Activated naive CD4-positive, alpha-beta T cell treated with anti-CD3 and anti-CD28 coated beads for 36 hours (primary cell): ENCODE results near the gene BTN3A1. TPM values are rescaled to one million over a fixed set of nuclear protein-coding genes. Genes with fewer than 3 reads are reported as not detected.

ENCODE experiments used
- CTCF ChIA-PET: fragments of 350-600 bp; sonication (Branson Sonifier 250); formaldehyde crosslinking; loops from one replicate; lab custom pipeline; 2021; ENCODE audit warnings: antibody characterized with exemption; lab: Charles Lee
- DNase-seq: peaks from one replicate; pipeline ENCODE4 v3.0.0-alpha.2; 2020
- H3K27ac Mint-ChIP-seq: one replicate; pipeline ENCODE4 v1.8.0; 2021; ENCODE audit warnings: mild to moderate bottlenecking, mixed read lengths
- H3K27me3 Mint-ChIP-seq: one replicate; pipeline ENCODE4 v1.8.0; 2021; ENCODE audit warnings: low read depth, mixed read lengths
- H3K36me3 Mint-ChIP-seq: one replicate; pipeline ENCODE4 v1.8.0; 2021; ENCODE audit warnings: low read depth, mixed read lengths
- H3K4me1 Mint-ChIP-seq: one replicate; pipeline ENCODE4 v1.8.0; 2021; ENCODE audit warnings: low read depth, mixed read lengths
- H3K4me3 Mint-ChIP-seq: one replicate; pipeline ENCODE4 v1.8.0; 2021; ENCODE audit warnings: mild to moderate bottlenecking, moderate library complexity, mixed read lengths
- H3K9me3 Mint-ChIP-seq: one replicate; pipeline ENCODE4 v1.8.0; 2021; ENCODE audit warnings: mixed read lengths
- intact Hi-C: fragments of 100-400 bp; cut with micrococcal nuclease; formaldehyde crosslinking; loops from one replicate; pipeline ENCODE4 v1.15.1; 2023
- total RNA-seq, 2 experiments: library from RNA; stranded (reverse); gene quantifications; one replicate each; pipeline ENCODE4 v1.2.3, GENCODE V29; 2021

The BTN3A1 gene
- total RNA-seq, 2 experiments from 2014 or later: 37.6 to 40.0 TPM

GRCh38 chr6:26436018-26436417 lies 33.9 kb downstream of the BTN3A1 start:
- CTCF ChIA-PET: interaction anchor here (0.7 kb wide), 1 partner anchor 10 kb away, joined by 3 read pairs; no protein-coding TSS in a partner anchor
- intact Hi-C loops: no loop called here

GRCh38 chr6:26437550-26437949 lies 35.5 kb downstream of the BTN3A1 start:
- peaks cover 6% of the 10 kb centered on the region for H3K36me3 Mint-ChIP-seq
- no peaks in the 10 kb centered on the region for H3K27me3 Mint-ChIP-seq
- peaks cover 11% of the 10 kb centered on the region for H3K9me3 Mint-ChIP-seq
- H3K4me1 Mint-ChIP-seq: peaks cover 17% of the 10 kb centered on the region
- no peak overlapping the region for H3K27ac Mint-ChIP-seq
- DNase-seq: no peak
- intact Hi-C loops: no loop called here
- no peak overlapping the region for H3K4me3 Mint-ChIP-seq
- CTCF ChIA-PET: no interaction called here

More at GRCh38 chr6:26436018-26436417, 33.9 kb downstream of the BTN3A1 start:
- Mint-ChIP-seq H3K4me1 (peaks cover 9% of the 10 kb centered on the region), H3K27me3 (no peaks in the 10 kb centered on the region), H3K4me3 (no peak overlapping the region), H3K36me3 (peaks cover 3% of the 10 kb centered on the region), H3K9me3 (peaks cover 11% of the 10 kb centered on the region), H3K27ac (no peak overlapping the region)
- DNase-seq: no peak

GRCh38 chr6:26438000-26438399 lies 35.9 kb downstream of the BTN3A1 start:
- H3K27me3 Mint-ChIP-seq: no peaks in the 10 kb centered on the region
- H3K4me3 Mint-ChIP-seq: no peak overlapping the region
- H3K4me1 Mint-ChIP-seq: peaks cover 21% of the 10 kb centered on the region
- peaks cover 11% of the 10 kb centered on the region for H3K9me3 Mint-ChIP-seq
- intact Hi-C loops: no loop called here
- H3K27ac Mint-ChIP-seq: no peak overlapping the region
- CTCF ChIA-PET: interaction anchor here (0.6 kb wide), 1 partner anchor 20 kb away, joined by 8 read pairs; no protein-coding TSS in a partner anchor
- H3K36me3 Mint-ChIP-seq: peaks cover 9% of the 10 kb centered on the region
- DNase-seq: no peak

GRCh38 chr6:26439151-26440125 lies 37.4 kb downstream of the BTN3A1 start:
- peaks cover 3% of the 10 kb centered on the region for H3K9me3 Mint-ChIP-seq
- H3K27ac Mint-ChIP-seq: peak overlapping the region; percentile 95
- H3K27me3 Mint-ChIP-seq: no peaks in the 10 kb centered on the region
- peaks cover 18% of the 10 kb centered on the region for H3K36me3 Mint-ChIP-seq
- no peak for DNase-seq
- intact Hi-C loops: loop anchor here (1.0 to 5.0 kb wide), 6 partner anchors 18 to 98 kb away; partner anchors contain the start of genes BTN2A1, BTN3A1 and BTN3A2
- peak overlapping the region; percentile 96 for H3K4me3 Mint-ChIP-seq
- peaks cover 33% of the 10 kb centered on the region for H3K4me1 Mint-ChIP-seq
- CTCF ChIA-PET: no interaction called here

- Mint-ChIP-seq H3K9me3 (no peaks in the 10 kb centered on the region), H3K27ac (peak overlapping the region; percentile 95), H3K36me3 (peaks cover 26% of the 10 kb centered on the region), H3K4me1 (peaks cover 48% of the 10 kb centered on the region), H3K4me3 (peak overlapping the region; percentile 96), H3K27me3 (no peaks in the 10 kb centered on the region)
- CTCF ChIA-PET: no interaction called here
- DNase-seq: no peak
- intact Hi-C loops: loop anchor here (1.0 to 5.0 kb wide), 6 partner anchors 16 to 96 kb away; partner anchors contain the start of genes BTN2A1, BTN3A1 and BTN3A2
These were observed 38.9 kb downstream of the BTN3A1 start for GRCh38 chr6:26440977-26441358.

GRCh38 chr6:26441977-26442376 lies 39.9 kb downstream of the BTN3A1 start:
- Mint-ChIP-seq H3K36me3 (peaks cover 31% of the 10 kb centered on the region), H3K9me3 (no peaks in the 10 kb centered on the region), H3K4me1 (peaks cover 58% of the 10 kb centered on the region), H3K27ac (peak overlapping the region; percentile 67), H3K27me3 (no peaks in the 10 kb centered on the region), H3K4me3 (peak overlapping the region; percentile 70)
- intact Hi-C loops: loop anchor here (5.0 kb wide), 2 partner anchors 40 to 80 kb away; partner anchors contain the start of gene BTN3A1
- no peak for DNase-seq
- CTCF ChIA-PET: interaction anchor here (0.5 kb wide), 1 partner anchor 151 kb away, joined by 3 read pairs; no protein-coding TSS in a partner anchor

- CTCF ChIA-PET: interaction anchor here (1.0 to 2.1 kb wide), 2 partner anchors 79 to 105 kb away, joined by 3 to 5 read pairs; no protein-coding TSS in a partner anchor
- H3K36me3 Mint-ChIP-seq: peaks cover 50% of the 10 kb centered on the region
- intact Hi-C loops: loop anchor here (1.0 kb wide), 1 partner anchor 11 kb away; the partner anchor contains the start of gene BTN2A1
- peaks cover 58% of the 10 kb centered on the region for H3K4me1 Mint-ChIP-seq
- H3K9me3 Mint-ChIP-seq: no peaks in the 10 kb centered on the region
- H3K4me3 Mint-ChIP-seq: peak overlapping the region; percentile 14
- peak overlapping the region; percentile 39 for H3K27ac Mint-ChIP-seq
- peak; percentile 57 for DNase-seq
- no peaks in the 10 kb centered on the region for H3K27me3 Mint-ChIP-seq
These were observed 44.0 kb downstream of the BTN3A1 start for GRCh38 chr6:26445934-26446667.

GRCh38 chr6:26447257-26447656 lies 45.2 kb downstream of the BTN3A1 start:
- intact Hi-C loops: no loop called here
- Mint-ChIP-seq H3K27ac (no peak overlapping the region), H3K36me3 (peaks cover 50% of the 10 kb centered on the region), H3K4me3 (no peak overlapping the region), H3K9me3 (no peaks in the 10 kb centered on the region), H3K4me1 (peaks cover 53% of the 10 kb centered on the region), H3K27me3 (no peaks in the 10 kb centered on the region)
- CTCF ChIA-PET: interaction anchor here (2.1 kb wide), 1 partner anchor 106 kb away, joined by 5 read pairs; no protein-coding TSS in a partner anchor
- DNase-seq: no peak

- intact Hi-C loops: no loop called here
- no peaks in the 10 kb centered on the region for H3K9me3 Mint-ChIP-seq
- peaks cover 26% of the 10 kb centered on the region for H3K4me1 Mint-ChIP-seq
- H3K36me3 Mint-ChIP-seq: peaks cover 27% of the 10 kb centered on the region
- DNase-seq: no peak
- no peak overlapping the region for H3K4me3 Mint-ChIP-seq
- CTCF ChIA-PET: no interaction called here
- H3K27ac Mint-ChIP-seq: no peak overlapping the region
- no peaks in the 10 kb centered on the region for H3K27me3 Mint-ChIP-seq
These were observed 48.2 kb downstream of the BTN3A1 start for GRCh38 chr6:26450240-26450639.

- intact Hi-C loops: no loop called here
- H3K4me3 Mint-ChIP-seq: no peak overlapping the region
- no peak overlapping the region for H3K27ac Mint-ChIP-seq
- peaks cover 17% of the 10 kb centered on the region for H3K4me1 Mint-ChIP-seq
- DNase-seq: no peak
- H3K36me3 Mint-ChIP-seq: peaks cover 21% of the 10 kb centered on the region
- CTCF ChIA-PET: no interaction called here
- H3K9me3 Mint-ChIP-seq: no peaks in the 10 kb centered on the region
- no peaks in the 10 kb centered on the region for H3K27me3 Mint-ChIP-seq
These were observed 50.7 kb downstream of the BTN3A1 start for GRCh38 chr6:26452631-26453235.

GRCh38 chr6:26454631-26455030 lies 52.6 kb downstream of the BTN3A1 start:
- Mint-ChIP-seq H3K4me1 (peaks cover 19% of the 10 kb centered on the region), H3K27me3 (no peaks in the 10 kb centered on the region), H3K4me3 (no peak overlapping the region), H3K27ac (no peak overlapping the region), H3K36me3 (peaks cover 17% of the 10 kb centered on the region), H3K9me3 (no peaks in the 10 kb centered on the region)
- CTCF ChIA-PET: no interaction called here
- intact Hi-C loops: no loop called here
- DNase-seq: no peak
